HPDE6-E6E7 (cell line): ENCODE data around the gene TMEM270.
A peak's percentile ranks its signal among the peaks of the same experiment; 100 is the strongest.
"Not testable (repeated sequence)": the region's sequence is repeated elsewhere in the genome, so short reads cannot be mapped to it uniquely, and the experiment has no call there.

ENCODE experiments used
- DNase-seq: peaks from one replicate; pipeline ENCODE4 v3.0.0; 2011; ENCODE audit warnings: missing footprints; ENCODE audit errors: extremely low spot score

TMEM270 gene

DNA sequence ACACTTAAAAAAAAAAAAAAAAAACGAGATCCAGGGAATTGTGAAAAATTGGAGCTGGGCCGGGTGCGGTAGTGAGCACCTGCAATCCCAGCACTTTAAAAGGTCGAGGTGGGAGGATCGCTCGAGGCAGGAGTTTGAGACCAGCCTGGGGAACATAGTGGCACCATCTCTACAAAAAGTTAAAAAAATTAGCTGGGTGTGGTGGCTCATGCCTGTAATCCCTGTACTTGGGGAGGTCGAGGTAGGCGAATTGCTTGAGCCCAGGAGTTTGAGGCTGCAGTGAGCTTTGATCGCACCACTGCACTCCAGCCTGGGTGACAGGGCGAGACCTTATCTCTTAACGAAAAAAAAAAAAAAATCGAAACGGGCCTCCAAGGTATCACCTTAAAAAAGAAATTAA, 28.2 kb upstream of the TMEM270 start:
- DNase-seq: no peak

DNA sequence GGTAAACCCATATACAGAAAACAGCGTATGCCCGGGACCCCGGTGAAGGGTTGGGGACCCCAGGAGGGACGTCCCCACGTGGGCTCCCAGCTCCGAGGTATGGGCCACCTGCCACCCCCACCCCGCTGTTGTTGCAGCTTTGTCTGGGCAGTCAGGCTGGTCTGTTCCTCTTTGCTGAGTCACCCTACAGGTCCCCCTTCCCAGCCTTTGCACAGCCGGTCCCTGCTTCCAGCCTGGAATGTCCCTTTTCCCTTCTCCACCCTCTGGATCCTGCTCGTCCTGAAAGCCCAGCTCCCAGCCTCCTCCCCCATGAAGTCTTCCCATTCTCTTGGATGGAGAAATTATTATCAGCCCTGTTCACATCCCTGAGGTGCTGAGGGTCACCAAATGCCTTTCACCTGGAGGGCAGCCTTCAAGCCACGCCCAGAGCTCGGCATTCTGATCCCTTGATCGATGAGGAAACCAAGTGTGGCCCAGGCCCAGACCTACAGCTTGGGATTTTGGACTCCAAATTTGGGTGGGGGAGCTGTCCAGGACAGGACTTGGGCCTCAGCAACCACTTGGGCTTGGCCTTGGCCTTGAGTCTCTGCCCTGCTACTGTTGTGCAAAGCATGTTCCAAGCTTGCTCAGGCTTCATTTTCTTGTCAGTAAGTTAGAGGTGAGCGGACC, 27.6 kb upstream of the TMEM270 start:
- DNase-seq: no peak

DNA sequence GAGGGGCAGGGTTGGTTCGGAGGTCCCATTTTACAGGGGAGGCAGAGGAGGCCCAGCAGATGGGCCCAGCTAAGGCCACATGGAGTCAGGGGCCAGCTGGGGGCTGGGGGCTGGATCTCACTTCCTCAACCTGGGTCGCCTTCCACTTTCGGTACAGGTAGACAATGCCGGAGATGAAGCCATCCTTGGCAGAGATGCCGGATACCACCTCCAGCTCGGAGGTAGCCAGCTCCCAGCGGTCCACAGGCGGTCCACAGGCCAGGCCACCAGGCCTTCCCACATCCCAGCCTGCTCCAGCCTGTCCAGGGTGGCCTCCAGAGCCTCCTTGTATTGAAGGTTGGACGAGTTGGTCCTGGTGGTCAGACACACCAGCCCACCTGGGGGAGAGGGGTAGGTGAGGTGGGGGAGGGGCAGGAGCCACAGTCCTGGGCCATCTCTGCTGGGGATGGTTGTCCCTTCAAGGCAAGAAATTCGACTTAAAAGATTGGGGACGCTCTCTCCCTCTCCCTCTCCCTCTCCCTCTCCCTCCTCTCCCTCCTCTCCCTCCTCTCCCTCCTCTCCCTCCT, 26.2 kb upstream of the TMEM270 start:
- DNase-seq: no peak

DNA sequence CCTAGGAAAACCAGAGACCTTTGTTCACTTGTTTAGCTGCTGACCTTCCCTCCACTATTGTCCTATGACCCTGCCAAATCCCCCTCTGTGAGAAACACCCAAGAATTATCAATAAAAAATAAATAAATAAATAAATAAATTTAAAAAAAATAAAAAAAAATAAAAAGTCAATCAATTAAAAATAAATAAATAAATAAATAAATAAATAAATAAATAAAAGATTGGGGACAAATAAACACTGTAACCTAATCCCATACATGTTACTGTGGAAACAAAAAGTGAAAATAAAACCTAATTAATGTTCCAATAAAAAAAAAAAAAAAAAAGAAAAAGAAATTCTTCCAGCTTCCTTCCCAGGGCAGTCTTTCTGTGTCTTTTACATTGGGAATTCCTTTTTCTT, 23.8 kb upstream of the TMEM270 start:
- not testable (repeated sequence) for DNase-seq

DNA sequence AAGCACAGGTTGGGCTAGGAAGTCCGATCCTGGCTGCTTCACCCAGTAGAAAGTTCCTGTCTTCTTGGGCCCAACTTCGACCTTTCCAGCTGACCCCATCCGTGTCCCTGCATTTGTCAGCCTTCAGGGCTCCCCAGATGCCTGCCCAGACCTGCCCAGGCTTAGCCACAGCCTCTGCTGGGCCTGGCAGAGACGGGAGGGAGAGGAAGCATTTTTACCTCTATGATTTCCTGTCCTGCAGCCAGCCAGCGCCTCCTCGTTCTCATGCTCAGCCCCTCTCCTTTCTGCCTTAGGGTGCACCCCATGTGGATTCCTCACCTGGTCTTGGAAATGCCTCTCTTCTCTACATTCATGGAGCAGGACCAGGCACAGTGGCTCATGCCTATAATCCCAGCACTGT, 22.3 kb upstream of the TMEM270 start:
- no peak for DNase-seq

DNA sequence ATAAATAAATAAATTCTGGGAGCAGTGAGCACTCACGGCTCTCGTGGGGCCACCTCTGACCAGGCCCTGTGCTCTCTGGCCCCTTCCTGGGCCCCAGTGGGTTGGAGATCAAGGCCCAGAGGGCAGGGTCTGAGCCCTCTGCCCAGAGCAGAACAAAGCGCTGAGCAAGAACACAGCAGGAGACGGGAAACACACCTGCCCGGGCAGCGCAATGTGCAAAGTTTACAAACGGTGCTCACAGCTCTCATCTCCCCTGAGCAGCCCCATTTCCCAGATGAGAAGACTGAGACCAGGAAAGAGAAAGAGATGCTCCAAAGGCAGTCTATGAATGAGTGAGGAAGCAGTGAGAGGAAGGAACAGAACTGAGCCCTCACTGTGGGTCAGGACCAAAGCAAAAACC, 21.7 kb upstream of the TMEM270 start:
- no peak for DNase-seq

DNA sequence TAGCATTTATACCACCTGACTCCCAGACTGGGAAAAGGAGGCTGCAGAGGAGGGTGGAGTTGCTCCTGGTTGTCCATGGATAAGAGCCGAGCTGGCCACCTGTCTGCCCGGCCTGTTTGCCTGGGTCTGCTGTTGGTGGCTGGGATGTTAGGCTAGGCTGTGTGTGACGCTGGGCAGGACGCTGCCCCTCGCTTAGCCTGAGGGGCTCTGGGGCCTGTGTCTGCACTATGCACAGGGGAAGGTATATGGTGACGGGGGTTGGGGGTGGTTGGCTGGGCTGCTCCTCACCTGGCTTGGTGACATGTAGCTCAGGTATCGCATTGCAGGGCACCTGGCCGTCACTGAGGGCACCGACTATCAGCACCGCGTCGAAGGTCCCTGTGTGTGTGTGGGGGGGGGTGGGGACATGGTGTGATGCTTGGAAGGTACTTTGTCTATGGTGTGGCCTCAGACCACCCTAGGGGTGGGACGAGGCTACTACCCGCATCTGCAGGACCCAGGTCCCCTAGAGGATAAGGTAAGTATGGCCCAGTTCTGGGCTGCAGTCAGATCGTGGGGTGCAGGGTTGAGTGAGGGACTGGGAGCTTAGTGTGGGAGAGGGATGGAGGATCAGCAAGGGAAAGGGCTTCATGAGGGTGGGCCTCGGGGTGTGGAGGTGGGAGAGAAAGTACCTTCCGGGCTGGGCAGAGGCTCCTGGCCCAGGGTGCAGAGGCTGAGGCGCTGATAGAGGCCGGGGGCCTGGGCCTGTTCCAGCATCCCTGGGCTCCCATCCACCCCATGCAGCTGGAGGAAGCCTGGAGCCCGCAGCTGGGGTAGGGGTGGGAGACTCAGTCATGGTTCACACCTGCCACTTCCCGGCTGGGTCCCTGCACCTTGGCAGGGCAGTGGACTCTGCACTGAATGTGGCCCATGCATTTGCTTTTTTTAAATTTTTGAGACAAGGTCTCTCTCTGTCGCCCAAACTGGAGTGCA, 20.9 kb upstream of the TMEM270 start:
- no peak for DNase-seq

DNA sequence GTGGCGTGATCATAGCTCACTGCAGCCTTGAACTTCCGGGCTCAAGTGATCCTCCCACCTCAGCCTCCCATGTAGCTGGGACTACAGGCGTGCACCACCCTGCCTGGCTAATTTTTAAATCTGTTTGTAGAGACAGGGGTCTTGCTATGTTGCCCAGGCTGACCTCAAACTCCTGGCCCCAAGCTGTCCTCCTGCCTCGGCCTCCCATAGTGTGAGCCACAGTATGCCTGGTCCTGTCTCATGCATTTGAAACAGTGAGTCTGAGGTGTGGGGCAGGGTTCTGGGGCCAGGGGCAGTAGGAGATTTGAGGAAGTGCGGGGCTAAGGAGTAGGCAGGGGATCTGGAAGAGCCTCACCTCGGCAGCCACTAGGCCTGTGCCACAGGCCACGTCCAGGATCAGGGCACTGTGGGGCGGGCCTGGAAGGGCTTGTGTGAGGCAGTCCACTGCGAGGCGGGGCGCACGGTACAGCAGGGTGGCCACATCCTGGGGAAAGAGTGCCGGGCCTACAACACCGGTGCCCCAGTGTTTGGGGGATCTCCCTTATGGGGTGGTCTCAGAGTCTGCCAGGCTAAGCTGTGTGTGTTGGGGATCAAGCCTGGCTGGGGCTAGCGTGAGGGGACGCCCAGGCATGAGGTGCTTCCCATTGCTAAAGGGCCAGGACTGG, 20.1 kb upstream of the TMEM270 start:
- DNase-seq: no peak

DNA sequence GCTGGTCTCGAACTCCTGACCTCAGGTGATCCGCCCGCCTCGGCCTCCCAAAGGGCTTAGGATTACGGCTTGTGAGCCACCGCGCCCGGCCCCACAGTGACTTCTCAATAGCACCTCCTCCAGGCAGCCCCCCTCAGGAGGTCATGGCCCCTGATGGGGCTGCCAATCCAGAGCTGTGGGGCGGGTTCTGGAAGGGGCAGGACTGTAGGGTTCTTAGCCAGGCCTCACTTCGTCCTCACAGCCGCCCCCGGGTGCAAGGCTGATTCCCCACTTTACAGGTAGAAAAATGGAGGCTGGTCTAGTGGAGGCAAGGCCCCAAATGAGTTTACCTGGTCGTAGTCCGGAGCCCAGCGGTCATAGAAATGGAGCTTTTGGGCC, 19.3 kb upstream of the TMEM270 start:
- DNase-seq: no peak

DNA sequence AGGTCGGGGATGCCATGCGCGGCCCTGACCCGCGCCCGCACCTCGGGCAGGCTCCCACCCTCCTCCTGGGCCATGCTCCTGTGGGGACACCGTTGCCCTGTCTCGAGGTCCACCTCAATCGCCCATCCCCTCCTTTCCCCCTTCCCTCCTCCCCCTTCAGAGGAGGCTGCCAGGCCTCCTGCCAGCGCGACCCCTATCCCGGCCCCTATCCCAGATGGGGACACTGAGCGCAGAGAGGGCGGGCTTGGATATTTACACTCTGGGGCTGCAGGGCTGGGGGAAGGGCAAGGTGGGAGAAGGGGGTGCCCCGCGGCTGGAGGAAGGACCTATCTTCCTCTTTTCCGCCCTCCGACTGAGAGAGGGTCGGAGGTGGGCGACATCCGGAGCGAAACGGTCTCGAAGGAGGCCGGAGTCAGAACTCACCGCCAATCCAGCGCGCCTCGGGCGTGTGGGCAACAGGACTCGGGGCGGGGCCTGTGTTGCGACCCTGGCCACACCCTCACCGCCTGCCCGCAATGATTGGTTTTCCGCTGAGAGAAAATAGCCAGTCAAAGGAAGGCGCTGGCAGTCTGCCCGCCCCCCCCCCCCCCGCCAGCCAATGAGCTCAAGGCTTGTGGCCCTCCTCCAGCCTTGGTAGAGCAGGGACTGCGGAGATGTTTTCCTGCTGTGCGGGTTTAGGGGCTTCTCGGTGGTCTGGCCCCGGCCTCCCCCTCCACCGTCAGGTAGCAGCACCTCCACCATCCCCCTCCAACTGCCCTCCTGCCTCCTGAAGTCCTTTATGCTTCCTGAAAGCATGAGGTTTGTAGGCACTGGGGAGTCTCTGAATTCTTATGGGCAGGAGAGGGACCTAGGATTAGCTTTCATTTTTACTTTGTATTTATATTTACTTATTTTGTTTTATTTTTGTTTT, 18.6 kb upstream of the TMEM270 start, which contains the start of gene METTL27:
METTL27 (minus strand) TSS at position 450 of the 910 bp plus-strand sequence; CDS start at position 74, 376 bp downstream.
- peak; percentile 91 for DNase-seq

DNA sequence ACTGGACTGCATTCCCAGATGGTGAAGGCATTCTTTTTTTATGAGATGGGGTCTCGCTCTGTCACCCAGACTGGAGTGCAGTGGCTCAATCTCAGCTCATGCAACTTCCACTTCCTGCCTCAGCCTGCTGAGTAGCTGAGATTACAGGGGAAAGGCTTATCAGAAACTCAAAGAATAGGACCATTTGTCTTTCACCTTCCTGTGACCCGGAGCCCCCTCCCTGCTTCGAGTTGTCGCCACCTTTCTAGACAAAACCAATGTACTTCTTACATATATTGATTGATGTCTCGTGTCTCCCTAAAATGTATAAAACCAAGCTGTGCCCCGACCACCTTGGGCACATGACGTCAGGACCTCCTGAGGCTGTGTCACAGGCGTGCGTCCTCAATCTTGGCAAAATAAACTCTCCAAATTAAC, 16.8 kb upstream of the TMEM270 start:
- no peak for DNase-seq

DNA sequence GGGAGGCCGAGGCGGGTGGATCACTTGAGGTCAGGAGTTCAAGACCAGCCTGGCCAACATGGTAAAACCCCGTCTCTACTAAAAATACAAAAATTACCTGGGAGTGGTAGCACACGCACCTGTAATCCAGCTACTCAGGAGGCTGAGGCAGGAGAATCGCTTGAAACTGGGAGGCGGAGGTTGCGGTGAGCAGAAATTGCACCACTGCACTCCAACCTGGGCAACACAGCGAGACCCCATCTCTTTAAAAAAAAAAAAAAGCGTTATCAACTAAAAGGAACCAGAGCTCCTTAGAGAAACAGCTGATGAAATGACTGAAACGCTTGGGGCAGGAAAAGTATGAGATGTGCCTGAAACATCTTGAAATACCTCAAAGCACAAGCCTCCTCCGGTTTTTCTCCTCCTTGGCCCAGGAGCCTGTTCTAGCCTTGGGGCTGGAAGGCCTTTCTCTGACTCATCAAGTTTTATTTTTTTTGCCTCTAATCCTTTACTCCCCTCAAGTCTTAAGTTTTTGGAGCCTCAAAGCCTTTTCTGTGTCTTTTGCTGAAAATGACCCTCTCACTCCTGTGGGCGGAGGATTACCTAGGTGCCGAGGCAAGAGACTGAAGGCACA, 16.0 kb upstream of the TMEM270 start:
- DNase-seq: no peak

DNA sequence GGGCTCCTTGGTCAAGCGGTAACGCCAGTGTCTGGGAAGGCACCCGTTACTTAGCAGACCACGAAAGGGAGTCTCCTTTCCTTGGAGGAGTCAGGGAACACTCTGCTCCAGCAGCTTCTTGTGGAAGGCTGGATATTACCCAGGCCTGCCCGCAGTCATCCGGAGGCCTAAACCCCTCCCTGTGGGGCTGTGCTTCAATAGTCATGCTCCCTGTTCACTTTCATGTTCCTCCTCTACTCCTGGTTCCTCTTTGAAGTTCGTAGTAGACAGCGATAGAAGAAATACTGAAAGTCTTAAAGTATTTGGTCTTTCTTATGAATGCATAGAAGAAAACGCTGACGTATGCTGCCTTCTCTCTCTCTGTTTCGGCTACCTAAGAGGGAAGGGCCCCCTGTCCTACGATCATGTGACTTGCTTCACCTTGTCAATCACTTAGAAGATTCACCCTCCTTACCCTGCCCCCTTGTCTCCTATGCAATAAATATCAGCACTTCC, 15.2 kb upstream of the TMEM270 start:
- DNase-seq: not testable (repeated sequence)

DNA sequence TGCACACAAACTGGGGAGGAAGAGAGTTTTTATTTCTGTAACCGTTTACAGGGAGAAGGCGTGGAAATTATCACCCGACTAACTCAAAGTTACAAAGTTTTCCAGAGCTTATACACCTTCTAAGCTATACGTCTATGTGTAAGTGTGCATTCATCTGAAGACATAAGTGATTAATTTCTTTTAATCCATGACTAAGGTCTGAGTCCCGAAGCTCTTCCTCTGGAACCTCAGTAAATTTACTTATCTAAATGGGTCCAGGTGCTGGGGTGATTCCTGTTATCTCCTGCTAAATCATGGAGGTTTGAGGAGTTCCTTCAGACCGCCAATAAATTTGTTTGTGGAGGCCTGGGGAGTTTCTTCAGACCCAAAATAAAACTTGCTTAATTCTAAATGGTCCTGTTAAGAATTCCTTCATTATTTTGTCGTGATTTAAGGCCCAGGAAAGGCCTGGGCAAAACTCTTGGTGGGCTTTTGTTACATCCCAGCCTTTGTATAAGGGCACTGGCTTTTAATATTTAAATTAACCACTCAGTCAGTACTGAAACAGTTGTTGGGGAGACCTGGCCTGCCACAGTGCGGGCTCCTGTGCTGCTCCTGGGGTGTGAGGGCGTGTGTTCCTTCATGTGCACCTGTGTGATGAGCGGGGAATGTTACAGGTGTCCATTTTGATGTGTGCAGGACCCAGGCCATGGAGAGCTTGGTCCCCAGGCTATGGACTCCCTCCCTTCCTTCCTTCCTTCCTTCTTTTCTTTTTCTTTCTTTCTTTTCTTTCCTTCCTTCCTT, 12.8 kb upstream of the TMEM270 start:
- no peak for DNase-seq

DNA sequence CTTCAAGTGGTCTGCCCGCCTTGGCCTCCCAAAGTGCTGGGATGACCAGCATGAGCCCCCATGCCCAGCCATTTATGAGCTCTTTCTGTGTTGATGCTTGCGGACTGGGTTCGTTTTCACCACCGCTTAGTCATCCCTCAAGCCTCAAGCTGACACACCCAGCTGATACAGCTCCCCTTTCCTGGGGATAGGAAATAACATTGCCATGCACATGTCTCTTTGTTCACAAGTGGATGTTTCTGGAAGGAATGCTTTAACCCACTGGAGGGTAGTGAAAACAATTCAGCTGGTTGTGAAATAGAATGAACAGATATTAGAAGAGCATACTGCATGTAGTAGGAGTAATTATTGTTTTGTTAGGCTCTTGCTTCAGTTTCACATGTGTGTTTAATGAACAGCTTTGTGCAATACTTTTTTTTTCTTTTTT, 10.2 kb upstream of the TMEM270 start:
- DNase-seq: peak; percentile 93

DNA sequence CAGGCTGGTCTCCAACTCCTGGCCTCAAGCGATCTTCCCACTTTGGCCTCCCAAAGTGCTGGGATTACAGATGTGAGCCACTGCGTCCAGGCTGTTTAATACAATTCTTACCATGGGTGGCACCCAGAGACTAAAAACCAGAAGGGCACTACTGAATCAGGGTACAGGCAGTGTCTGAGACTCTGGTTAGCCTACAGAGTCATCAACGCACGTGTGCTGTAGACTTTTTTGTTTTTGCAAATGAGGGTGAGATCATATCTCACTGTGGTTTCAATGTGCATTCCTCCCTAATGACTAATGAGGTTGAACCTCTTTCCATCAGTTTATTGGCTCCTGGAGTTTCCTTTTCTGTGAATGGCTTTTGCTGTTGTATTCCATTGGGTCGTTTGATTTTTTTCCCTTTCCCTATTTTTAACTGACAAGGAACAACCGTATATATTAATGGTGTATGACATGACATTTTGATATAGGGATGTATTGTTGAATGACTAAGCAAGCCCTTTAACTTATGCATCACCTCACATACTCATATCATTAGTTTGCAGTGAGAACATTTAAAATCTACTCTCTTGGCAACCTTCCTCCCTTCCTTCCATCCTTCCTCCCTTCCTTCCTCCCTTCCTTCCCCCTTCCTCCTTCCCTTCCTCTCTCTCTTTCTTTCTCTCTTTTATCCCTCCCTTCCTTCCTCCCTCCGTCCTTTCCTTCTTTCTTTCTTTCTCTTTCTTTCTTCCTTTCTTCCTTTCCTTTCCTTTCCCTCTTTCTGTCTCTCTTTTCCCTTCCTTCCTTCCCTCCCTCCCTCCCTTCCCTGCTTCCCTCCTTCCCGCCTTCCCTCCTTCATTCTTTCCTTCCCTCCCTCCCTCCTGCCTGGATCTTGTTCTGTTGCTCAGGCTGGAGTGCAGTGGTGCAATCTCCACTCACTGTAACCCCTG, 9.3 kb upstream of the TMEM270 start:
- no peak for DNase-seq

DNA sequence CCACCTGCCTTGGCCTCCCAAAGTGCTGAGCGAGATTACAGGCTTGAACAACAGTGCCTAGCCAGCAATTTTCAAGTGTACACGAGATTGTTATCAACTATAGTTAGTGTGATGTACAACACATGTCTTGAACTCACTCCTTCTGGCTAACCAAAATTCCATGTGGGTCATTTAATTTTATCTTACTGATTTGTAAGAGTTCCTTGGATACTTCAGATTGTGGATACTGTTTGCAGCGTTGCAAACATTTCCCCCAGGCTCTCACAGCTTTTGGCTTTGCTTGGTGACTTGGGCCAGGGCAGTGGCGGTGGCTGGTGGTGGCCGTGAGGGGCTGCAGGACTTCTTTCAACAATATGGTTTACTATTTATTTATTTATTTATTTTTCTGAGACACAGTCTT, 8.5 kb upstream of the TMEM270 start:
- DNase-seq: no peak

DNA sequence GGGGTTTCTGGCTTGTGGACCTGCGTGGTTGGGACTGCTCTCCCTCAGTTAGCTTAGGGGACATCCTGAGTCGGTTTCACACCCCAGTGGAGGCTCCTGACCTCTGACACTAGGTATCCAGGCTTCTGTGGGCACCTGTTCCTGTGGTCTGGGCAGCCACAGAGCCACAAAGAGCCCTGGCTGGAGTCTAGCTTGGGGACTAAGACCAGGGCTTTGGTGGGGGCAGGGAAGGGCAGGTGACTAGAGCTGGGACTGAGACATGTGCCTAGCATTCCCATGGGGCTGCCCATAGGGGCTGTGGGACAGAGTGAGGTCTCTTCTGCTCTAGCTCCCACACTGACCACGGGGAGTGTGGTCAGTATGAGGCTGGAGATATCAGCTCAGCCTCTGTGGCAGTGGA, 4.0 kb upstream of the TMEM270 start:
- no peak for DNase-seq
